NCI-H1694 (cell line): ENCODE measurements around the gene DAZAP1.

Source experiments
- DNase-seq: peaks from one replicate; lab custom pipeline; 2025; lab: John Stamatoyannopoulos, UW

DAZAP1 gene

DNA sequence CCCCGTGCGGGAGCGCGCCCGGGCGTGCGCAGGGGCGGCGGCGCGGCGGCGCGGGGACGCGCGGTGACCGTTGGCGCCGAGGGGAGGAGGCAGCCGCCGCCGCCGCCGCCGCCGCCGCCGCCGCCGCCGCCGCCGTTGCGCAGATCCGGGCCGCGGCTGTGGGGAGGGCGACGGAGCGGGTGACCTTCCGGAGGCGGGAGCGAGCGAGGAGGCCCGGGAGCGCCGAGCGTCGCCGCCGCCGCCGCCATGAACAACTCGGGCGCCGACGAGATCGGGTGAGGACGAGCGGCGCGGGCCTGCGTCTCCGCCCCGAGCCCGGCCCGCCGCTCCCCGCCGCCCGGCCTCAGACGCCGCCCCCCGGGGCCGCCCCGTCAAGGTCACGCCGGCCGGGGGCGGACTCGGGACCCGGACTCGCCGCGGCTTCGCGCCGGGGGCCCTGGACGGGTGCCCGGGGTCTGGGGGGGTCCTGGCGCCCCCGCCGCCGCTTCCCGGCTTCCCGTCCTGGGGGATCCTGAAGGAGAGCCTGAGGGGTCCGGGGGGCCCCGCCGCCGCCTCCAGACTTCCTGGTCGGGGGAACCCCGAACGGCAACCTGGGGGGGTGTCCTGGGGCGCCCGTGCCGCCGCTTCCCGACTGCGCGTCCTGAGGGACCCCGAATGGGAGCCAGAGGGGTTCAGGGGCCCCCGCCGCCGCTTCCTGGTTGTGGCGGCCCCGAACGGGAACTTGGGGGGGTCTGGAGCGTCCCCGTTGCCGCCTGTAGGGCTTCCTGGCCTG, at the start of gene DAZAP1:
Gene DAZAP1 (plus strand): TSS at position 59 of the 772 bp plus-strand sequence. CDS start 188 bp downstream, at position 247.
- no peak for DNase-seq

GRCh38 chr19:1360126-1360817, 47.1 kb upstream of the DAZAP1 start:
- no peak for DNase-seq

- no peak for DNase-seq
Observed at GRCh38 chr19:1360818-1361461, 46.4 kb upstream of the DAZAP1 start.

- no peak for DNase-seq
Observed at GRCh38 chr19:1361601-1362386, 45.6 kb upstream of the DAZAP1 start.

DNA sequence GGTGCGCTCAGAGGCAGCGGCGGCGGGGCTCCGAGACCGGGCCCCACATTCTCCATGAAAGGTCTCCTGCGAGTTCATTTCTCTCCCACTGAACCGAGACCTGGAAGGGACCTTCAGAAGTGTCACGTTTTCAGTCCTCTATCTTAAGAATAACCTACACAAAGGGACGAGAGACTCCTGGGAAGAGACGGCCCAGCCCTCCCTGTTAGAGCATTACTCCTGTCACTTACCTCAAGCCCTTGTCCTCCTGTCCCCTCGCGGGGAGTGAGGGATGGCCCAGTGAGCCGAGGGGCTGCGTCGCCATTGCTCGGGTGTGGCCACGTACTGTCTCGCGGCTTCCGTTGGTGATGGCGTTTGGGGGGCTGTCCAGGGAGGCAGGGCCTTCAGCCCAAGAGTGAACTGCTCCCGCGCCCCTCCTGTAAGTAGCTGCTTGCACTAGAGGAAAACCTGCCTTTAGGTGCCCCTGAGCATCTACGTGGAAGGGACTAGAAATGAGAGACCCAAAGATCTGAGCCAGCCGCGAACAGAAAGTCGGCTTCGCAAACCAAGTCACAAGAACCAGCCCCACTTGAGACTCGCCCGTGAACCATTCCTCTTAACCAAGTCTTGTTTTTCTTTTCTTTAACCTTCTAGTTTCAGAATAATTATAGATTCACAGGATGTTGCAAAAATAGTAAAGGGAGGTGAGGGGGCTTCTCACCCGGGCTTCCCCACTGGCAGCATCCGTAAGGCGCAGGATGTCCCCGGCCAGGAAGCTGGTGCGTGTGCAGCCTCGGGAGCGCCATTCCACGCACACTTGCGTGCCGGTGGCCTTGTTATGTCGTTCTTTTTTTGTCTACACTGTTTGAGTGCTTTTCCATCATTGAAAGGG, 44.8 kb upstream of the DAZAP1 start:
- no peak for DNase-seq

- no peak for DNase-seq
Observed at GRCh38 chr19:1363599-1363998, 43.8 kb upstream of the DAZAP1 start.

- no peak for DNase-seq
Observed at GRCh38 chr19:1364070-1364704, 43.2 kb upstream of the DAZAP1 start.

- no peak for DNase-seq
Observed at GRCh38 chr19:1365319-1366269, 41.8 kb upstream of the DAZAP1 start.

DNA sequence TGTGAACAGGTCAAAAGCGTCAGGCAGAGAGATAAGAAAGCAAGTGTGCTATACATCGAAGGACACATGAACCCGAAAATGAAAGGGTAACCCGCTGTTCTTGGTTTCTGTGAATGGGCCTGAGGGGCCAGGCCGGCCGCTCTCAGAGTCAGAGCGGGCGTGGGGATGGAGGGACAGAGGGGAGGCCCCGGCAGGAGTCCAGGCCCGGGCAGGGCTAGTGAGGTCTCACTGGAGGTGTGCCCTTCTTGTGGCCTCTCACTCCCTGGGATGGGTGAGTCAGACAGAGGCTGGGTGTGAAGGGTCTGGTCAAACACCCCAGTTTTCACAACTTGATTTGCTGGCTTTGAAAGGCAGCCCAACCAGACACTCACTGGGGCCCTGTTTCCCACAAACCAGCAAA, 41.1 kb upstream of the DAZAP1 start:
- DNase-seq, result no peak

DNA sequence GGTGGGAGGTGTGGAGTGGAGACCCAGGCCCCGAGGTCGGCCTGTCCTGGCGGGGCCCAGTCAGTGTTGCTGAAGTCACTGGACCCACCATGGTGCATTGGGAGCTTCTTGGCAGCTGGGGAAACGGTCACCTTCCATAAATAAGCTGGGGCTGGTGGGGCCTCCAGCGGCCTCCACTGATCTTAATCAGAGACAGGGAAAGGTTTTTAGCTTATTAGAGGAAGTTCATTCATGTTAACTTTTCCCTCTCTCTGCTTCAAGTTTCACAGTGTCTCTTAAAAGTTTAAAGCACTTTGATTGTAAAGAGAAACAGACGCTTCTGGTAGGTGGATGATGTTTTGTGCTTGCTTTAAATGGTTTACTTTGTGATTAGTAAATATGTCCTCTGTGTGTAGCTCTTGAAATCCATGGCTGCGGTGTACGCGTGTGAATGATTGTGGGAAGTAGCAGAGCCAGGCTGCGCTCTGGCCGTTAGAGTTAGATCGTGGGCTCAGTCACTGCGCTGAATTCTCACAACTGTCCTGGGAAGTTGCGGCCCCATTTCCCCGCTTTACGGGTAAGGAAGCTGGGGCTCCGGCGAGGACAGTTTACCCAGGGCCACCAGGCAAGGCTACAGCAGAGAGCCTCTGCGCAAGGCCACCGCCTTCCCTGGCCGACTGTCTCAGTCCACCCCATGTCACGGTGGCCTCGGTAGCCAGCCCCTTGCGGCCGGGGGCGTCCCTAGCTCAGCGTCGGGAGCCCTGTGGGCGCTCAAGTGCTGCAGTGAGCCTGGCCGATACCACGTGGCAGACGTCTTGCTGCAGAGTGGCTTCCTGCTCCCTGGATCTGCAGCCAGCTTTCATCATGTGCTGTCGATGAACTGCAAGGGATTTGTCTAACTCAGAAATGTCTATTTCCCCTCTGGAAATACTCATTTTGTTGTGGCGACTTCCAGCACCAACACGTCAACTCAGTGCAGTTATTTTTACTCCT, 40.2 kb upstream of the DAZAP1 start:
- no peak for DNase-seq

- no peak for DNase-seq
Observed at GRCh38 chr19:1369214-1369805, 38.1 kb upstream of the DAZAP1 start.

DNA sequence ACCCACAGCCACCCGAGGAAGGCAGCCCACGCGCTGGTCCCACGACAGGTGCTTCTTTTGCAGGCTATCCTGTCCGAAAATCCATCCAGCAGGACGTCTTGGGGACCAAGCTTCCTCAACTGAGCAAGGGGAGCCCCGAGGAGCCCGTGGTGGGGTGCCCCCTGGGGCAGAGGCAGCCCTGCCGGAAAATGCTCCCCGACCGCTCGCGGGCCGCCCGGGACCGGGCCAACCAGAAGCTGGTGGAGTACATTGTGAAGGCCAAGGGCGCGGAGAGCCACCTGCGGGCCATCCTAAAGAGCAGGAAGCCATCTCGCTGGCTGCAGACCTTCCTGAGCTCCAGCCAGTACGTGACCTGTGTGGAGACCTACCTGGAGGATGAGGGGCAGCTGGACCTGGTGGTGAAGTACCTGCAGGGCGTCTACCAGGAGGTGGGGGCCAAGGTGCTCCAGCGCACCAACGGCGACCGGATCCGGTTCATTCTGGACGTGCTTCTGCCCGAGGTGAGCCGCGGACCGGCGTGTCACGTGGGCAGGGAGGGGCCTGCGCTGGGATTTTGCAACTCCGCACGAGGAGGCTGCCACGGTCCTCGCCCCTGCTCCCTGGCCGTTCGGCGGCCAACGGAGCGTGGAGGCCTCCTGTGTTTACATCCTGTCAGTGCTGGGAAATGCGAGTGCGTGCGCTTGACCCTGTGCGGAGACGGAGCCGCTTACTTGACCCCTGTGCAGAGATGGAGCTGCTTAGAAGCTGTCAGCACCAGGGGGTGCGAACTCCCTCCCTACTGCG, 36.6 kb upstream of the DAZAP1 start:
- no peak for DNase-seq

GRCh38 chr19:1373042-1373533, 34.3 kb upstream of the DAZAP1 start:
- DNase-seq, result no peak

DNA sequence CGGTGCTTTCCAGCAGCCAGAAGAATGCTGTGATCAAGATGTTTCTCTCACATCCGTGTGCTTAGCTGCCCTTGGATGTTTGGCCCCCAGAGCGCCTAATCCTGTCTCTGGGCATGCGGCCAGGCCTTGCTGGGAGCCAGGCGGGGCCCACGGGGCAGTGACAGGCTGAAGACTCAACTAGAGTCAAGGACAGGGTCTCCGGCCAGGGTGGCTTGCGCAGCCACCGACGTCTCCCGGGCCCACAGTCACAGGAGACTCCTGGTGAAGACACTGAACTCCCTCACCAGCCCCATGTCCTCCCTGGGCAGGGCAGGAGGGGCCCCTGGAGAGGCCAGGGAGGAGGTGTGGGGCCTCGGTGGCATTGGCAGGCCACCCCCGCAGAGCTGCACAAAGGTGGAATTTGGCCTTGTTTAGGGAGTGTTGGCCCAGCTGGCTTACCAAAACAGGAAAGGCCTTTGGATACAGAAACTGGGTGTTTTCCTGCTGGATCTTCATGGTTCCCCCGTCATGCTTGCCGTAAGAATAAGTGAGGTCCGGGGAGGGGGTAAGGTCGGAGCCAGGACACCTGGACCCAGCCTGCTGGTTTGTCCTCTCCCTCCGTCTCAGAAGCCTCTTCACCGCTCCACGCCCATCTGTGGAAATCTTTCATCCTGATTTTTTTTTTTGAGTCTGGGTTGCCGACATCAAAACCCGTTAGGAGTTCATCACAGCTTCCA, 33.7 kb upstream of the DAZAP1 start:
- DNase-seq, result no peak

DNA sequence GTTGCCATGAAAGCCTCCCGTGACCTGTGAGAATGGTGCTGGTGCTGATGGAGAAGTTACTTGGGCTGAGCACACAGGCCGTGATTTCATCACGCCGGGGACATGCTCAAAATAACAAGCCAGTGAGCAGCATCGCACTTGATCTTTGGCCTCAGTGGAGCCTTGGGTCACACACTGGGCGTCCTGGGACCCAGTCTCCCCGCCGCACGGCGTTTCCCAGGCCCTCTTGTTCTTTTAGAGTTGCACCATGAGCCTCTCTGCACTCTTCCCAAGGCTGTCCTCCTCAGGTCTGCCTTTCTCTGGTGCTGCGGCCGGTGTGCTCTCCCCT, 33.2 kb upstream of the DAZAP1 start:
- no peak for DNase-seq

DNA sequence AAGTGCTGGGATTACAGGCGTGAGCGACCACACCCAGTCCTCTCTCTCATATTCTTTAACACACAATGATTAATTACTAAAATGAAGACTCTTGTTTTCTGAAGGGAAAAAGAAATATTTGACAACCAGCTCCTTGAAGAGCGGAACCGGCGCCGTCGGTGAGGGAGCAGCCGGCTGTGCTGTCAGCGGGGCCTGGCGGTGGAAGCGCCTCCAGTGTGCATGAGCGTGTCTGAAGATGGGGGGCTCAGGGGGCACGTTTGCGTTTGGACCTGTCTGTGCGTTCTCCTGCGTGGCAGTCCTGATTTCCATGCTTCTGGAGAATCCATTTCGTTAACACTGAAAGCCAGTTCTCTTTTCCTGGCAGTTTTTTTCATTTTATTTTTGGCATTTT, 31.0 kb upstream of the DAZAP1 start:
- no peak for DNase-seq
